ENCODE data around the gene ZNF549.
"Not testable (repeated sequence)": the region's sequence is repeated elsewhere in the genome, so short reads cannot be mapped to it uniquely, and the experiment has no call there.

ZNF549 gene

DNA sequence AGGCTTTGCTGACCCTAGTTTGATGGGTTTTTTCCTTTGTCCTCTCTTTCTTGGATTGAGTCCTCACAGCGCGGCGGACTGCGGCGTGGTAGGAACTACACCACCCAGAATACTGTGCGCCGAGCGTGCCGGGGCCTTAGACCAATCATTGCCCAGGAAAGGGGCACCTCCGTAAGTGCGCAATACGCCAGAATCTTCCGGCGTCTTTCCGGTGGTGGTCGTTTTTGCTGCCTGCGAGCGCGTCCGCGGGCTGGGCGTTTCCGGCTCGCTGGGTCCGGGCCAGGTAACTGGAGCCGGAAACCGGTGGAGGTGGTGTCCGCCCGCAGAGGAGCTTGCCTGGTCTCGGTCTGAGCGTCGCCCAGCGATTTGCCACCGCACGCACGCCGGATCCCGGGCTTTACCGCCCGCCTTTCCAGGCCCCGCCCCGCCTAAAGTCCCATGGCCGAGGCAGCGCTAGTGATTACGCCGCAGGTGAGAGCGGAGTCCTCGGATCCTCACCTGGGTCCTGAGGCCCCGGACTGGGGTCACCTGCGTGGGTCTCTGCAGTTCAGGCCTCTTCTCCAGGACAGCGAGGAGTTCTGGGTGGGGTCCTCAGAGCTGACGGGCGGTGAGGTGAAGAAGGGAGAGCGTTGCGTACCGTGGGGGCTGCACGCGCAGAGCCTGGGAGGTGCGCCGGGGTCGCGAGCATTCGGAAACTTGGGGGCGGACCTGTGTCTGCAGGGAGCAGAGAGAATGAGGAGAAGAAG lies at the start of gene ZNF549:
TSS of gene ZNF549 (plus strand) at position 221 of the 746 bp plus-strand sequence. CDS start at position 439, 218 bp downstream.
- peak; percentile 90 for DNase-seq

DNA sequence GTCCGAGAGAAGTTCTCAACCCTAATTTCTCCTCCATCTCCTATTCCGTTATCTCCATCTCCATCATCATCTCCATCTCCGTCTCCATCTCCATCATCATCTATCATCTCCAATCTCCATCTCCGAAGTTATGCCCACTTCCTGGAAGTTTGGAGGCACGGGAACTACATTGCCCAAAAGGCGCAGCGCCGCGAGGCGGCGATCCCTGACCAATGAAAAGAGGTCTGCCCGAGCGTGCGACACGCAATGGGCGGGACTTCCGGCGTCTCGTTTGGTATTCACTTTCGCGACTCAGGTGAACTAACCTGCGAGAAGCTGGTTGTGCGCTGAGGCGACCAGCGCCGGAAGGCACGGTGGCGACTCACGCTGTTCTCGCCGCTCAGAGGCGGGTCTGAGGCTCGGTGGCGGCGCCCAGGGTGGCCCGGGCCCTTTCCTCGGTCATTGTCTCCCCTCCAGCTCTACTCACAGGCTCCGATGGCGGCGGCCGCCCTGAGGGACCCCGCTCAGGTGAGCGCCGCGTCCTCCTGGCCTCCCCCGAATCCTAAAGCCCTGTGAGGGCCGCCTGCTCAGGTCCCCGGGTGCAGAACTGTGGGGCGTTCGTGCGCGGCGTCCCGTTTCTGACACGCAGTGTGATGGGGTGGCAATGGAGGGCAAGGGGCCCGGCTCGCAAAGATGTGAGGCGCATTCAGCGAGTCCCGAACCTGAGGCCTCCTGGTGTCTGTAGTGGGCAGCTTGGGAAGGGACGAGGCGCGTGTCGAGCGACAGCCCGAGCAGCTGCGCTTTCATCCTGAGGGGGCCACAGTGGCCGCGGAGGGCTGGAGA lies 39.5 kb upstream of the ZNF549 start, which contains the start of gene ZNF419:
TSS of gene ZNF419 (plus strand) at position 274 of the 822 bp plus-strand sequence. CDS start at position 475, 201 bp downstream.
- DNase-seq, result peak; percentile 93

DNA sequence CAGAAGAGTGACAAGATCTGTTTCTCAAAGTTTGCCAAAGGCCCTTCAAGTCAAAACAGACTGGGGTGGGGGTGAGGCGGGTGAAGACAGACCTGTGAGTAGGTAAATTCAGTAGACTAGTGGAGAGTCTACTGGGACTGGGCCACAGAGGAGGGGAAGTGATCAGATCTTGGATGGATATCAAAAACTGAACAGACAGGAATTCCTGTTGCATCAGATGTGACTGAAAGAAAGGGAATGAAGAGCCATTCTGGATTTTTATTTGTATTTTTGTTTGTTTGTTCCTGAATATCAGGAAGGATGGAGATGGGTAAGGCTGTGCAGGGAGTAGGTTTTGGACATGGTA lies 38.9 kb upstream of the ZNF549 start:
- DNase-seq, result not testable (repeated sequence)

DNA sequence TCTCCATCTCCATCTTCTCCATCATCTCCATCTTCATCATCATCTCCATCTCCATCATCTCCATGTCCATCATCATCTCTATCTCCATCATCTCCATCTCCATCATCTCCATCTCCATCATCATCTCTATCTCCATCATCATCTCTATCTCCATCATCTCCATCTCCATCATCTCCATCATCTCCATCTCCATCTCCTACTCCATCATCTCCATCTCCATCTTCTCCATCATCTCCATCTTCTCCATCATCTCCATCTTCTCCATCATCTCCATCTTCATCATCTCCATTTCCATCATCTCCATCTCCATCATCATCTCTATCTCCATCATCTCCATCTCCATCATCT lies 27.9 kb upstream of the ZNF549 start:
- DNase-seq, result not testable (repeated sequence)

DNA sequence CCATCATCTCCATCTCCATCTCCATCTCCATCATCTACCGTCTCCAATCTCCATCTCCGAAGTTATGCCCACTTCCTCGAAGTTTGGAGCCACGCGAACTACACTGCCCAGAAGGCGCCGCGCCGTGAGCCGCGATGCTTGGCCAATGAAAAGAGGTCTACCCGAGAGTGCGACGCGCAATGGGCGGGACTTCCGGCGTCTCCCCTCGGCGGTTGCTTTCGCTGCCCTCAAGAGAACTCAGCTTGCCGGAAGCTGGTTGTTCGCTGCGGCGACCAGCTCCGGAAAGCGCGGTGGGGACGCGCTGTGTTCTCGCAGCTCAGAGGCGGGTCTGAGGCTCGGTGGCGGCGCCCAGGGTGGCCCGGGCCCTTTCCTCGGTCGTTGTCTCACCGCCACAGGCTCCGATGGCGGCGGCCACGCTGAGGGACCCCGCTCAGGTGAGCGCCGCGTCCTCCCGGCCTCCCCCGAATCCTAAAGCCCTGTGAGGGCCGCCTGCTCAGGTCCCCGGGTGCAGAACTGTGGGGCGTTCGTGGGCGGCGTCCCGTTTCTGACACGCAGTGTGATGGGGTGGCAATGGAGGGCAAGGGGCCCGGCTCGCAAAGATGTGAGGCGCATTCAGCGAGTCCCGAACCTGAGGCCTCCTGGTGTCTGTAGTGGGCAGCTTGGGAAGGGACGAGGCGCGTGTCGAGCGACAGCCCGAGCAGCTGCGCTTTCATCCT lies 27.3 kb upstream of the ZNF549 start, which contains the start of gene ZNF773:
TSS of gene ZNF773 (plus strand) at position 259 of the 716 bp plus-strand sequence. CDS start at position 402, 143 bp downstream.
- DNase-seq, result peak; percentile 96

DNA sequence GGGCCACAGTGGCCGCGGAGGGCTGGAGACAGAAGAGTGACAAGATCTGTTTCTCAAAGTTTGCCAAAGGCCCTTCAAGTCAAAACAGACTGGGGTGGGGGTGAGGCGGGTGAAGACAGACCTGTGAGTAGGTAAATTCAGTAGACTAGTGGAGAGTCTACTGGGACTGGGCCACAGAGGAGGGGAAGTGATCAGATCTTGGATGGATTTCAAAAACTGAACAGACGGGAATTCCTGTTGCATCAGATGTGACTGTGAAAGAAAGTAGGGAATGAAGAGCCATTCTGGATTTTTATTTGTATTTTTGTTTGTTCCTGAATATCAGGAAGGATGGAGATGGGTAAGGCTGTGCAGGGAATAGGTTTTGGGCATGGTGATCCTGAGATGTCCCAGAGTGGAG lies 26.8 kb upstream of the ZNF549 start:
- not testable (repeated sequence) for DNase-seq

DNA sequence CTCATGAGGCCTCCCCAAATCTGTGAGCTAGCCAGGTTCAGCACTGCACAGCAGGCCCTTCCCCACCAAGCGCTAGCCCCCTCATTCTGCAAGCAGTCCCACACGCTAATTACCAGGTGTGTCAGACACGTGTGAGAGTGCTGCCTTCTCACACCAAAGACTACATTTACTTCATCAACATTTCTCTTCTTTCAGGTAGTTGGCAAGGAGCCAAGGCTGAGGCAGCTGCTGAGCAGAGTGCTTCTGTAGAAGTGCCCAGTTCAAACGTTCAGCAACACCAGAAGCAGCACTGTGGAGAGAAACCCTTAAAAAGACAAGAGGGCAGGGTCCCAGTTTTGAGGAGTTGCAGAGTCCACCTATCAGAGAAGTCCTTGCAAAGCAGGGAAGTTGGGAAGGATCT lies 21.0 kb upstream of the ZNF549 start:
- DNase-seq, result no peak

DNA sequence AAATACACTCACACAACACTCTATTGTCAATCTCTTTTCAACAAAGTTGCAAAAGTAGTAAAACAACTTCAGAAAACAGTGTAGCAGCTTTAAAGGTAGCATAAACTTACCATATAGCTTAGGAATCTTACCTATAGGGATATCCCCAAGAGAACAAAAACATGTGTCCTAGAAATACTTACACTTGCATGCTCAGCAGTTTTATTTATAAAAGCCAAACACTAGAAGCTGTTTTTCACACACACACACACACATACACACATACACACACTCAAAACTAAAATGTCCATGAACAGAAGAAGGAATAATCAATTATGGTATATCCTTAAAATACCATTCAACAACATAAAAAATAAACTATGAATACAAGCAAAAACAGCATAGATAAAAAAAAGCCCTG lies 15.7 kb upstream of the ZNF549 start:
- no peak for DNase-seq

DNA sequence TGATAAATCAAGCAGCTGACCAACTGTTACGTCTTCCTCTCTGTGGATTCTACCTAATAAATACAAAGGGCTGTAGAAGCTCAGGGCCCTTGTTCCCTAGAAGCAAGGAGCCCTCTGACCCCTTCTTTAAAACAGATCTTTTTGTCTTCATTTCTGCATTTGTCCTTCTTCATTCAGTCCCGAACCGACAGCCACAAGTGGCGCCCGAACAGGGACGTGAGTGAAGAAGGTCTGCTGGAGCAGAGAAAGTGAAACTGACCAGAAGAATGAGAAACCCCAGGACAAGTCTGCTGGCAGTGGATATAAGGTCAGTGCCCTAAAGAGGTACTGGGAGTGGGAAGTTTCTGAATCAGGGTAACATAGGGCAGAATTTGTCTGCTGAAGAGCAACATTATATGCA lies 14.3 kb upstream of the ZNF549 start:
- no peak for DNase-seq

DNA sequence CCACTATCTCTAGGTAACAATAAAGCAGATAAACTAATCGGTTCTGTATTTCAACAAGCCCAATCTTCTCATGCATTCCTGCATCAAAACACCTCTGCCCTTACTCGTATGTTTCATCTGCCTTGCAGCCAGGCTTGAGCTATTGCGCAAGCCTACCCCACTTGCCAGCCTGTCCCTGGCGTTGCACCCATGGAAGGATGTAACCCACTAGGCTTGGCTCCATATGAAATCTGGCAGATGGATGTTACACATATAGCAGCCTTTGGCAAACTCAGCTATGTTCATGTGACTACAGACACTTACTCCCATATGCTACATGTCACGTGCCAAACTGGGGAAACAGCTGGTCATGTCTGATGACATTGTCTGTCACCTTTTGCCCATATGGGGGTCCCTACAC lies 11.9 kb upstream of the ZNF549 start:
- no peak for DNase-seq

DNA sequence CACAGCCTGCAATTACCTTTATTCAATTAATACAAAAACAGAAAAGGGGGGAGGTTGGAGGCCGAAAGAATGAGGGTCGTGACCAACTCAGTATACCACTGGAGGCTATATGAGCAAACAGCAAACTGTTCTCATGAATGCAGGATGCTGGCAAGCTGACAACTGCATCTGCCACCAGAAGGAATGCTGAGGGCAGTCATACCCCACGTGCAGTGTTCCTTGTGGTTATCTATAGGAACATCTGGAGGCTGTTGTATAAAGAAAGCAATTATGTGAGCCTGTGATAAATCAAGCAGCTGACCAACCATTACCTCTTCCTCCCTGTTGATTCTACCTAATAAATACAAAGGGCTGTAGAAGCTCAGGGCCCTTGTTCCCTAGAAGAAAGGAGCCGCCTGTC lies 9.1 kb upstream of the ZNF549 start:
- DNase-seq, result not testable (repeated sequence)

DNA sequence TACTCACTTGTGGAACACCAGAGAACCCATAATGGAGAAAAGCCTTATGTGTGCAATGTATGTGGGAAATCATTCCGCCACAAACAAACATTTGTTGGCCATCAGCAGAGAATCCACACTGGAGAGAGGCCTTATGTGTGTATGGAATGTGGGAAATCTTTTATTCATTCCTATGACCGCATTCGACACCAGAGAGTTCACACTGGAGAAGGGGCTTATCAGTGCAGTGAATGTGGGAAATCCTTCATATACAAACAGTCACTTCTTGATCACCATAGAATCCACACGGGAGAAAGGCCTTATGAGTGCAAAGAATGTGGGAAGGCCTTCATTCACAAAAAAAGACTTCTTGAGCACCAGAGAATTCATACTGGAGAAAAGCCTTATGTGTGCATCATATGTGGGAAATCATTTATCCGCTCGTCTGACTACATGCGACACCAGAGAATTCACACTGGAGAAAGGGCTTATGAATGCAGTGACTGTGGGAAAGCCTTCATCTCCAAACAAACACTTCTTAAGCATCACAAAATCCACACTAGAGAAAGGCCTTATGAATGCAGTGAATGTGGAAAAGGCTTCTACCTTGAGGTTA lies 10.9 kb downstream of the ZNF549 start:
- no peak for DNase-seq

DNA sequence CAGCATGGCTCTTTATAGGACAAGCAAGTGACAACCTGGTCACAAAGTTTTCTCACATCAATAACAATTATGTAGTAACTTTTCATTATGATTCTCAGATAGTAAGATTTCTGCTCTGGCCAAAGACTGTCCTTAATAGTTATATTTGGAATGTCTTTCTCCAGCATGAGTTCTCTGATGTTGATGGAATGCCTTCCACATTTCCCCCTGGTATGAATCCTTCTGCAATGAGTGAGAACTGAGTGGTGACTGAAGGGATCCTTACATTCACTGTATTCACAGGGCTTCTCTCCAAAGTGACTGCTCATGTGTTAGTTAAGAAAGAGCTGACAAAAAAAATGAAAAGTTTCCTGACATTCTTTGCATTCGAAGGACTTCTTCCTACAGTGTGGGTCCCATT lies 19.4 kb downstream of the ZNF549 start:
- DNase-seq, result no peak

DNA sequence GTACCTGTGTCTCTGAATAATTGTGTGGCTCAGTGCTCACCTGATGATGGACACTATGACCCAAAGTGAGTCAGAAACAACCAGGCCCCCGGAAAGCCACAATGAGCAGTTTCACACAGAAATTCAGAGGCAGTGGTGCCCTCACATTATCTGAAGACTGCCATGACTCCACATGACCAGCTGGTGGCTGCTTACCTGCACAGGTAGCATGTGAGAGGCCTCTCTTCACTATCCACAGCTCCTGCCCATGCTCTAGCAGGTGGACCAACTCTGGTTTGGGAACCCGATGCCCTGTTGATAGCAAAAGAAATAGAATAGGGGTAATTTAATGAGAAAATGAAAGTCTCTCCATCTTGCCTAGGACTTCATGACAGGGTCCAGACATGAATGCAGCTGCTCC lies 25.3 kb downstream of the ZNF549 start:
- DNase-seq, result no peak

DNA sequence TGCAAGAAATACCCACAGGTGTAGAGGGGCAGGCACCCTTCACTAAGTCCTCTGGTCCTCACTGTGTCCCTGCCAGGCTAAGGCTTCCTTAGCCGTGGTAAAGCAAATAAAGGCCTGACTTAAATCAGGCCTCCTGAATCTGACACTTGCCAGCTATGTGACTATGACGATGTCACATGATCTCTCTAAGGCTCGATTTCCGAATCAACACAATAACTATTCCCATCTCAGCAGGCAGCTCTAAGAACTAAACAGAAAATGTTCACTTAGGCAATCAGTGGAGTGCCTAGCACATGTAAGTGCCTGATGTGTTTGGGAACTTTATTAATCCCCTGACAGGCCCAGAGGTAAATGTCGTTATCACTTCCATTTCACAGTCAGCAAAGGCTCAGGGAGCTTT lies 30.5 kb downstream of the ZNF549 start:
- no peak for DNase-seq

DNA sequence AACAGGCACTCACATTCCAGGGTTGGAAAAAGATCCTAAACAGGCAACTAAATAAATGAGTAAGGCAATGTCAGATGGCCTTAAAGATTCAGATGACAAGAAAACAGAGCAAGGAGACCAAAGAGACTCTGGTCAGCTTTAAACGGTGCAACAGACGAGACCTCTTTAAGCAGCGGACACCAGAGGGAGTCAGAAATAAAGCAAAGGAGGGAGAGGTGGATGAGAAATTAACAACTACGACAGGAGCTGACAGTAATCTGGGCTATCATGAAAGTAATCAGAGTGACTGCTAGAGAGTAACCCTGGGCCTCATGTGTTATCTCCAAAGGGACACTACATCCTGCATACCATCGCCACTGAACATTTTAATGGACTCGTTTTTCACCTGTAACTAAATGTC lies 31.4 kb downstream of the ZNF549 start:
- no peak for DNase-seq

DNA sequence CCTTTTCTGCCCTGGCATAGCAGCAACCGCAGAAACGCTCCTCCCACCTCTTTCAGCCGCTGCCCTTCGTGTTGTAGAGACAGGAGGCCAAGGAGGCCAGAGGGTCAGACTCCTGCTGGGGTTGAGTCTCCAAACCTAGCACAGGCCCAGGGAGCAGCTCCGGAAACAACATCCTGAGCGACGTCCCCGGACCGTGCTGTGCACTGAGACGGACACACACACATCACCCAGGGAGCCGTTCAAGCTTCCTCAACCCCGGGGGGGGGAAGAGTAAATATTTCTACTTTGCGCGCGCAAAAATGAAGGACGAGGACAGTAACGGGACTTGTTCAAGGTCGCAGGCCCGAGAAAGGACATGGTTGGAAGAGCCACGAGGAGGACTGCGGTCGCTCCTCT lies 31.9 kb downstream of the ZNF549 start:
- no peak for DNase-seq

DNA sequence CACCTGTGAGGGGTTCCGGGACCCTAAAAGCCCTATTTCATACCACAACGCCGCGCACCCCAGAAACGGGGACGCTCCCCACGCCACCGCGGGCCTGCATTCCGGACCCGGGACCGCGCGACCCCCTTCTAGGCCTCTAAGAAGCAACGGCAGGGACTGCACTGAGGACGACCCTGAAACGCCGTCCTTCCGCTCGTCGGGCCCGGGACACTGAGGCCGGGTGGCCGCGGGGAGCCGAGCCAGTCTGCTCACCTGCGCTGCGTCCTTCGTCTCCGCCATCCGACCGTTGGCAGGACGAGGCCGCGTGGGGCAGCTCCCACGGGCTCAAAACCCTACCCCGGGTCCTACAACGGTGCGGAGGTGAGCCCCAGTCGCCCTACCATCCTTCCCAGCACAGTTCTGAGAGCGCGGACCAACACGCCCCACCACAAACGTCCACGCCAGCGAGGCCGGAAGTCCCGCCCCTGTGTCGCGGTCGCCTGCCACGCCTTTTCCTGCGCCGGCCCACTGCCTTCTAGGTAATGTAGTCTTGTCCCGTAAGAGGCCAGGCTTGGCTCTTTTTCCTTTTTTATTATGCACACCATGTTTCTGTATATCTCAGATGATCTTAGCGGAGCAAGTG lies 32.4 kb downstream of the ZNF549 start, which contains the start of gene ZNF550:
TSS of gene ZNF550 (minus strand) at position 460 of the 622 bp plus-strand sequence. CDS start at position 279, 181 bp downstream.
- peak; percentile 89 for DNase-seq

DNA sequence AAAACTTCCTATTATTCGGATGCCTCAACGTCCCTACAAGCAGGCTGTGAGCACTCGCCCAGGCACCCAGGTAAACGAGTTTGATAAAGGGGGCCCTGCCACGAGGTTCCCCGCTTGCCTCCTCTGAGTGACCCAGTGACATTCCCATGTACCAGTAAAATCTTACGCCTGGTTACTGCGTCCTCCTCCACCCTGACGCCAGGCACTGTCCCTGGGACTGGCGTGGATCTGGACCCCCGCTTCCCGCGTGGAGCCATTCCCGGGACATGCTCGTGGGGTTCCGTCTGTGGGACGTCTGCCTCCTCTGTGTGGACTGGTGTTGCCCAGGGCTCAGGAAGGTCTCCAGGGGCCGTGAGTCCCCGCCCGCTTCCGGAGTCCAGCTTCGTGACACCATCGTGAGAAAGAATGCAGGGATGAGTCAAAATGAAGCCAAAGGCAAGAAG lies 32.9 kb downstream of the ZNF549 start:
- DNase-seq, result no peak

DNA sequence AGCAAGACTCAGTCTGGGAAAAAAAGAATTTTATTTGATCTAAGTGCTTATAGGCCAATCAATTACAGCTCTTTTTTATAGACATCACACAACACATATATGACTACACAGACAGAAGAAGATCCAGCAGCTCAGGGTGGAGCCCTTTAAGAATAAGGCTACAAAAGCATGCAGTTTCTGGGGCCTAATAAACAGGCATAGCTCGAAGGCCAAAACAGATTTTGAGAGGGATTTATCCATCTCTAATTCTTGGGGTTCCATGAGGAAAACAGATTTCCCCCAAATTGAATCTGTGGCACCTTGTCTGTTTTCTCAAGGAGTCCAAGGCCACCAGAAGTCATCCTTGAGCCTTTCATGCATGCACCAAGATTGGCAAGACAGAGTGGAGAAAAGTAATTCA lies 36.4 kb downstream of the ZNF549 start:
- no peak for DNase-seq

DNA sequence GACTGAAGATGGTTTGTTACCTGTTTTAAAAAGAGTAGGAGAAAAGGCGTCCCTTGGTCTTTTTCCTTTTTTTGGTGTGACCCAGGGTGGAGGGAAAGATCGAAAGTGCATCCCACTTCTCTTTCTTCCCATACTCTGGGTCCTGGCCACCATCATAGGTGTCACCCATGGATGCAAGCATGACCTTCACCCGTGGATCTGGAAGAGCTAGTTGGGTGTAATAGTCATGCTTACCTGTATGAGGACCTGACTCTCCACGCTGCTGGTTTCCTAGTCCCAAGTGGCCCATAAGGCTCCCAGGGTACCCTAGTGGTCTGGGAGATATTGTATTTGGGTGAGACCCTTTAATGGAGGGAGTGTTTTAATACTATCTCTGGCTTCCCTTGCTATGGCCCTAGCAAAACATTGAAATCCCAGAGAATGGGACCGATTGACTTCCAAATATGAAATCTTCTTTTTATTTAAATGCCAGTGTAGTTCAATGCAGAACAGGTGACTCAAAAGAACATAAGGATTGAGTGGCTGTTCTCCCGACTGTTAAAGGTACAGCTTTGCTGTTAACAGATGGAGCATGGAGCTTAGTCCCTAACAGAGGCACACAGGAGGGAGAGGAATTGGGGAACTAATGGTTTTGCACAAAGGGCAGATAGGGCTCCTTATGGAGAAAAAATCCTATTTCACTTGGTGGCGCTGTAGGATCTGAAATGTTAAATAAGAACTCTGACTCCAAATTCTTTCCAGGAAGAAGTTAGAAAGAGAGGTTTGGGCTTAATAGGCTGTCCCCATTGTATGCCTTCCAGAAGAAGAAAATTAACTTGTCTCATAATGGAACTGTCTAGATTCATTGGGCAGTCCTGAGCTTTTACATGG lies 39.5 kb downstream of the ZNF549 start:
- DNase-seq, result no peak
